NK-92 (cell line): ENCODE measurements around the gene SLC2A13.
"Not testable (repeated sequence)": the region's sequence is repeated elsewhere in the genome, so short reads cannot be mapped to it uniquely, and the experiment has no call there.

Experiments
- DNase-seq: peaks from one replicate; lab custom pipeline; 2025; ENCODE audit not compliant: unreplicated experiment; lab: John Stamatoyannopoulos, UW

Gene SLC2A13

GRCh38 chr12:40106202-40106533 lies 287 bp upstream of the SLC2A13 start:
- no peak for DNase-seq

- DNase-seq, result no peak
Measured at GRCh38 chr12:40105265-40105514, 691 bp downstream of the SLC2A13 start.

- DNase-seq, result no peak
Measured at GRCh38 chr12:40104461-40105264, 1.2 kb downstream of the SLC2A13 start.

- no peak for DNase-seq
Measured at GRCh38 chr12:40103043-40103442, 2.8 kb downstream of the SLC2A13 start.

- DNase-seq, result no peak
Measured at GRCh38 chr12:40101747-40102146, 4.1 kb downstream of the SLC2A13 start.

GRCh38 chr12:40099423-40099853 lies 6.4 kb downstream of the SLC2A13 start:
- DNase-seq, result no peak

GRCh38 chr12:40098406-40099145 lies 7.3 kb downstream of the SLC2A13 start:
- DNase-seq, result no peak

- DNase-seq, result no peak
Measured at GRCh38 chr12:40093512-40093911, 12.4 kb downstream of the SLC2A13 start.

- DNase-seq, result no peak
Measured at GRCh38 chr12:40086471-40086870, 19.4 kb downstream of the SLC2A13 start.

GRCh38 chr12:40078266-40078665 lies 27.6 kb downstream of the SLC2A13 start:
- no peak for DNase-seq

- no peak for DNase-seq
Measured at GRCh38 chr12:40075458-40075857, 30.4 kb downstream of the SLC2A13 start.

GRCh38 chr12:40068416-40068815 lies 37.5 kb downstream of the SLC2A13 start:
- DNase-seq, result no peak

- DNase-seq, result no peak
Measured at GRCh38 chr12:40065636-40066035, 40.2 kb downstream of the SLC2A13 start.

- no peak for DNase-seq
Measured at GRCh38 chr12:40063414-40063813, 42.5 kb downstream of the SLC2A13 start.

GRCh38 chr12:40058721-40059190 lies 47.1 kb downstream of the SLC2A13 start:
- no peak for DNase-seq

- DNase-seq, result no peak
Measured at GRCh38 chr12:40056373-40056772, 49.5 kb downstream of the SLC2A13 start.

GRCh38 chr12:40055776-40056175 lies 50.1 kb downstream of the SLC2A13 start:
- DNase-seq, result no peak

GRCh38 chr12:40055228-40055579 lies 50.7 kb downstream of the SLC2A13 start:
- no peak for DNase-seq

- no peak for DNase-seq
Measured at GRCh38 chr12:40054555-40055227, 51.2 kb downstream of the SLC2A13 start.

GRCh38 chr12:40049268-40049667 lies 56.6 kb downstream of the SLC2A13 start:
- no peak for DNase-seq

GRCh38 chr12:40047002-40047401 lies 58.9 kb downstream of the SLC2A13 start:
- not testable (repeated sequence) for DNase-seq

- no peak for DNase-seq
Measured at GRCh38 chr12:40045656-40046055, 60.2 kb downstream of the SLC2A13 start.
